Trophoblast cell (in vitro differentiated cells and primary cell): Measurements from ENCODE around the gene HELQ.

Experiments
- DNase-seq, 2 donors: peaks; one replicate each; pipeline ENCODE4 v3.0.0-alpha.2; 2016
- H2AFZ ChIP-seq: 2 replicates; pipeline ENCODE4 v1.6.1; 2013; ENCODE audit warnings: low read length, moderate library complexity, mild to moderate bottlenecking; ENCODE audit not compliant: insufficient read depth, poor library complexity
- H2AK5ac ChIP-seq: 2 replicates; pipeline ENCODE4 v1.6.1; 2013; ENCODE audit warnings: mild to moderate bottlenecking, low read length
- H2BK120ac ChIP-seq: 2 replicates; pipeline ENCODE4 v1.6.1; 2013; ENCODE audit warnings: low read length, mild to moderate bottlenecking, moderate library complexity; ENCODE audit not compliant: insufficient read depth, poor library complexity
- H2BK12ac ChIP-seq: 2 replicates; pipeline ENCODE4 v1.6.1; 2013; ENCODE audit warnings: mild to moderate bottlenecking, low read length, moderate library complexity
- H2BK5ac ChIP-seq: 2 replicates; pipeline ENCODE4 v1.6.1; 2013; ENCODE audit warnings: low read length, low read depth, moderate library complexity, mild to moderate bottlenecking; ENCODE audit not compliant: poor library complexity
- H3K14ac ChIP-seq: 2 replicates; pipeline ENCODE4 v1.6.1; 2013; ENCODE audit warnings: mild to moderate bottlenecking, low read length
- H3K18ac ChIP-seq: 2 replicates; pipeline ENCODE4 v1.6.1; 2013; ENCODE audit warnings: mild to moderate bottlenecking, low read length
- H3K23ac ChIP-seq: 2 replicates; pipeline ENCODE4 v1.6.1; 2013; ENCODE audit warnings: low read length
- H3K27ac ChIP-seq: 2 replicates; pipeline ENCODE4 v1.5.1; 2013; ENCODE audit warnings: low read depth, mild to moderate bottlenecking, inconsistent platforms, low read length, moderate library complexity
- H3K27me3 ChIP-seq: 2 replicates; pipeline ENCODE4 v1.6.1; 2013; ENCODE audit warnings: inconsistent platforms, mild to moderate bottlenecking, low read length, moderate library complexity; ENCODE audit not compliant: insufficient read depth
- H3K36me3 ChIP-seq, 2 experiments: 1 replicate in 1 of 2; 2 replicates in 1 of 2; pipeline ENCODE4 v1.6.1; 2013; ENCODE audit warnings: low read length in 2 of 2, mild to moderate bottlenecking in 2 of 2, moderate library complexity in 1 of 2; ENCODE audit not compliant: insufficient read depth in 2 of 2, control insufficient read depth in 1 of 2
- H3K4ac ChIP-seq: 2 replicates; pipeline ENCODE4 v1.6.1; 2013; ENCODE audit warnings: low read depth, mild to moderate bottlenecking, low read length, moderate library complexity
- H3K4me1 ChIP-seq, 2 experiments: 1 replicate in 1 of 2; 2 replicates in 1 of 2; pipeline ENCODE4 v1.6.1; 2013; ENCODE audit warnings: low read length in 2 of 2, mild to moderate bottlenecking in 2 of 2, moderate library complexity in 1 of 2; ENCODE audit not compliant: insufficient read depth in 2 of 2, control insufficient read depth in 1 of 2
- H3K4me2 ChIP-seq: 2 replicates; pipeline ENCODE4 v1.6.1; 2013; ENCODE audit warnings: inconsistent platforms, mild to moderate bottlenecking, low read length, moderate library complexity
- H3K4me3 ChIP-seq: 2 replicates; pipeline ENCODE4 v1.5.1; 2013; ENCODE audit warnings: mild to moderate bottlenecking, low read depth, low read length, inconsistent platforms
- H3K79me1 ChIP-seq: one replicate; pipeline ENCODE4 v1.6.1; 2013; ENCODE audit warnings: low read length
- H3K79me2 ChIP-seq: 2 replicates; pipeline ENCODE4 v1.6.1; 2013; ENCODE audit warnings: low read length, mild to moderate bottlenecking; ENCODE audit not compliant: control insufficient read depth, insufficient read depth, poor library complexity
- H3K9ac ChIP-seq: 2 replicates; pipeline ENCODE4 v1.6.1; 2013; ENCODE audit warnings: mild to moderate bottlenecking, low read length
- H3K9me3 ChIP-seq: 2 replicates; pipeline ENCODE4 v1.6.1; 2013; ENCODE audit warnings: low read depth, mild to moderate bottlenecking, control low read depth, inconsistent platforms, low read length; ENCODE audit not compliant: insufficient read depth
- H4K12ac ChIP-seq: 2 replicates; pipeline ENCODE4 v1.6.1; 2013; ENCODE audit warnings: low read depth, mild to moderate bottlenecking, low read length, moderate library complexity
- H4K8ac ChIP-seq: 2 replicates; pipeline ENCODE4 v1.6.1; 2013; ENCODE audit warnings: low read depth, mild to moderate bottlenecking, low read length, moderate library complexity
- H4K91ac ChIP-seq: one replicate; pipeline ENCODE4 v1.6.1; 2013; ENCODE audit warnings: low read depth, mild to moderate bottlenecking, low read length, moderate library complexity
- WGBS: extraction: QIAGEN DNeasy Blood & Tissue Kit; methylation state at CpG from one replicate; pipeline ENCODE4 v1.1.7; 2013; ENCODE audit warnings: missing lambda C conversion rate; ENCODE audit not compliant: insufficient read length, insufficient coverage; ENCODE audit errors: extremely low coverage; 5-methylcytosine and 5-hydroxymethylcytosine counted together

Gene HELQ

DNA sequence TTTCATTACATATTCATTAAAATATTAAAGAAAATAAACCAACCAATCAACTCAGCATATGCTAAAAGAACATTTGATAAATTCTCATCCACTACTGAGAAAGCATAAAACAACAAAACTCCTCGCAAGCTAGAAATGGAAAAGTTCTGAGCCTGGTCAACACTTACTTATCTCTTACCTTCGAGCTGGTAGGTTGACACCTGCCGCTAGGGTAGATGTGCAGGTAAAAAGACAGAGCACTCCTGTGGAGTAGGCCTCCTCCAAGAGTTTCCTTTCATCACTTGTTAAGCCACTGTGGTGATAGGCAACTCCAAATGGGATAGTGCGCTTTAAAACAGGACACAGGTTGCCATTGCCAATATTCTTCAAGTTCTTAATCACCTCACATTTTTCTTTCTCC lies 18.9 kb downstream of the HELQ start:
- Histone ChIP-seq H3K23ac (no peak overlapping the region), H4K12ac (no peak overlapping the region), H4K8ac (no peak overlapping the region), H3K27ac (no peak overlapping the region), H4K91ac (no peak overlapping the region), H3K18ac (no peak overlapping the region), H3K4ac (no peak overlapping the region), H3K4me3 (no peak overlapping the region), H2BK5ac (no peak overlapping the region), H3K4me1 (no peaks in the 10 kb centered on the region), H3K27me3 (no peaks in the 10 kb centered on the region), H2BK12ac (no peak overlapping the region), H2BK120ac (no peak overlapping the region), H3K9me3 (no peaks in the 10 kb centered on the region), H3K79me1 (no peaks in the 10 kb centered on the region), H2AK5ac (no peak overlapping the region), H3K14ac (no peak overlapping the region), H3K9ac (no peak overlapping the region), H3K4me2 (no peak overlapping the region), H3K36me3 (peaks cover 2 to 7% of the 10 kb centered on the region in 2 experiments), H3K79me2 (no peaks in the 10 kb centered on the region), H2AFZ (no peak overlapping the region)
- no peak for DNase-seq
- WGBS = no CpG with 5 or more reads among the region's 4 CpGs

DNA sequence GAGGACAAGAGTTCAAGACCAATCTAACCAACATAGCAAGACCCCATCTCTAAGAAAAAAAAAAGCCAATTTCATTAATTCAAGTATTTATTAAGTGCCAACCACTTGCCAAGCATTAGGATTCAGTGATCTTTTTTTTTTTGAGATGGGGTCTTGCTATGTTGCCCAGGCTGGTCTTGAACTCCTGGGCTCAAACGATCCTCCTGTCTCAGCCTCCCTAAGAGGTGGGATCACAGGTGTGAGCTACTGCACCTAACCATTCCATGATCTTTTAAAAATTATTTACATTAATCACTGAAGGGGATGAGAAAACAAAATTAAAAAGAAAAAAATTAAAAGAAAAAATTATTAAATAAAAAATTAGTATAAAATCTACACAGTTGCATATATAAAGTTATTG lies 24.4 kb downstream of the HELQ start:
- no peaks in the 10 kb centered on the region for H3K79me2 ChIP-seq
- no peak overlapping the region for H2BK120ac ChIP-seq
- WGBS = no CpG with 5 or more reads among the region's 1 CpG
- no peak overlapping the region for H4K12ac ChIP-seq
- H3K27me3 ChIP-seq = no peaks in the 10 kb centered on the region
- no peak overlapping the region for H3K14ac ChIP-seq
- H3K4ac ChIP-seq = no peak overlapping the region
- no peak overlapping the region for H2AK5ac ChIP-seq
- H3K9me3 ChIP-seq = no peaks in the 10 kb centered on the region
- DNase-seq = no peak
- no peak overlapping the region for H3K4me2 ChIP-seq
- H2AFZ ChIP-seq = no peak overlapping the region
- peaks cover 4% of the 10 kb centered on the region in 2 experiments for H3K36me3 ChIP-seq
- no peak overlapping the region for H3K4me3 ChIP-seq
- H4K91ac ChIP-seq = no peak overlapping the region
- H3K79me1 ChIP-seq = no peaks in the 10 kb centered on the region
- H3K4me1 ChIP-seq = no peaks in the 10 kb centered on the region
- H3K9ac ChIP-seq = no peak overlapping the region
- H4K8ac ChIP-seq = no peak overlapping the region
- no peak overlapping the region for H3K23ac ChIP-seq
- H3K27ac ChIP-seq = no peak overlapping the region
- no peak overlapping the region for H3K18ac ChIP-seq
- H2BK12ac ChIP-seq = no peak overlapping the region
- H2BK5ac ChIP-seq = no peak overlapping the region

DNA sequence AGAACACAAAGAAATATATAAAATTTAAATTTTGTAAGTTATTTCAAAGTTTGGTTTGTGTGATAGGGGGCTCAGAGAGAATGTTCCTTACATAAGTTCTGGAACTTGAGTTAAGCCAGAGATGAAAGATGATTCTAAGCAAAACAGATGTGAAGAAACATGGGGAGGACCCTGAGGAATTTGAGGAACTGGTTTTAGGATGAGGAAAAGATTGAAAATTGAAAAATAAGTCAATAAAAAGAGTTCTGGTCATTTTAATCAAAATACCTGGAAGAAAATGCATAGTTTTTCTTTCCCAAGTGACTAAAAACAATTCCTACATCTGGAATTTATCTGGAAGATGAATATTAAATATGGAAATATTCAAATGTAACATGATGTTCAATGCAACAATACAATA lies 37.4 kb downstream of the HELQ start:
- no peak overlapping the region for H4K91ac ChIP-seq
- H3K23ac ChIP-seq = no peak overlapping the region
- H3K27me3 ChIP-seq = no peaks in the 10 kb centered on the region
- H3K4me2 ChIP-seq = no peak overlapping the region
- H3K79me2 ChIP-seq = no peaks in the 10 kb centered on the region
- H3K9ac ChIP-seq = no peak overlapping the region
- no peak overlapping the region for H3K4ac ChIP-seq
- DNase-seq = no peak
- H2AK5ac ChIP-seq = no peak overlapping the region
- H3K36me3 ChIP-seq = peaks cover 3 to 10% of the 10 kb centered on the region in 2 experiments
- H2AFZ ChIP-seq = no peak overlapping the region
- no peak overlapping the region for H2BK5ac ChIP-seq
- H2BK12ac ChIP-seq = no peak overlapping the region
- peaks cover 4 to 7% of the 10 kb centered on the region in 2 experiments for H3K4me1 ChIP-seq
- no peak overlapping the region for H3K4me3 ChIP-seq
- H3K27ac ChIP-seq = no peak overlapping the region
- no peaks in the 10 kb centered on the region for H3K9me3 ChIP-seq
- no peak overlapping the region for H3K14ac ChIP-seq
- no peak overlapping the region for H4K12ac ChIP-seq
- no peak overlapping the region for H4K8ac ChIP-seq
- H3K79me1 ChIP-seq = no peaks in the 10 kb centered on the region
- no peak overlapping the region for H2BK120ac ChIP-seq
- H3K18ac ChIP-seq = no peak overlapping the region

DNA sequence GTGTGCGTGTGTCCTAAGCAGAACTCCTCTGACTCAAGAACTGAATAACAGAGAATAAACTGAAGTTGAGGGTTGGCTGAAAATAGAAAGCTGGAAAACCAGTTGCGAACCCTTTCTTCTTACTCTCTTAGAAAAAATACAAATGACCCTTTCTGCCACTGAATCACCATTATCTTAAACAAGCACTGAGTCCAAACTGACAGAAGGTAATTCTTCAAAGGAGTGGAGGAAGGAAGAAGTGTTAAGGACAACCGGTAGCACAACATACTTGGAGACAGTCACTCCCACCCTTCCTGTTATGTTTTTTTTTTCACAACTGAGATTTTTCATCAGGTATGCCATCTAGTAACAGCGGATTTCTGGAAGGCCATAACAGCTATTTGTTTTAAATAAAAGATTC lies 38.1 kb downstream of the HELQ start:
- Histone ChIP-seq H3K9me3 (no peaks in the 10 kb centered on the region), H4K12ac (no peak overlapping the region), H3K36me3 (peaks cover 3 to 10% of the 10 kb centered on the region in 2 experiments), H4K8ac (no peak overlapping the region), H3K79me2 (no peaks in the 10 kb centered on the region), H2BK120ac (no peak overlapping the region), H2AFZ (no peak overlapping the region), H3K18ac (no peak overlapping the region), H2BK12ac (no peak overlapping the region), H3K4me1 (peaks cover 6 to 8% of the 10 kb centered on the region in 2 experiments), H4K91ac (no peak overlapping the region), H3K27me3 (no peaks in the 10 kb centered on the region), H3K4me3 (no peak overlapping the region), H3K9ac (no peak overlapping the region), H3K79me1 (no peaks in the 10 kb centered on the region), H3K14ac (no peak overlapping the region), H3K23ac (no peak overlapping the region), H3K4me2 (peak overlapping the region; percentile 49), H2BK5ac (no peak overlapping the region), H3K4ac (no peak overlapping the region), H3K27ac (peak overlapping the region; percentile 62), H2AK5ac (no peak overlapping the region)
- peak; percentile 30 to 72 for DNase-seq
- no CpG with 5 or more reads among the region's 4 CpGs for WGBS
